Measurements from ENCODE around the gene GABRP.

DNA sequence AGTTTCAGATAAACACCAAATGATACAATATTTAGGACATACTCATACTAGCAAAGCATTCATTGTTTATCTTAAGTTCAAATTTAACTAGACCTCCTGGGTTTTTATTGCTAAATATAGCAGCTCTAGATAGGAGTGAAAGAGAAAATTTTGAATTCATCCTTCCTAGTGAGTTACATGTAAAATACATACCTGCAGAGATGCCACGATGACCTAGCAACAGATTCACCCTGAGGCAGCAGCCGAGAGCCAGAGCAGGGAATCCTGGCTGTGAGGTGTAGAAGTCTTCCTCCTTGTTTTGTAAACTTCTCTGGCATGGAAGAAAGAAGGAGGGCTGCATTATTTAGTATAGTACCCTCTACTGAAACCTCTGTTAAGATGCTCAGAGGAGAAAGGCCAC lies 25.9 kb upstream of the GABRP start:
- TF ChIP-seq CTCF (IDR thresholded peaks at IDR 0.05; ENCODE audit: low read depth, low read length) (no peak), MAX (IDR thresholded peaks at IDR 0.05; ENCODE audit: low read depth, low read length) (no peak), POLR2A (IDR thresholded peaks at IDR 0.05; ENCODE audit: extremely low read depth, insufficient read length) (no peak), MYC (IDR thresholded peaks at IDR 0.05; ENCODE audit: low read depth, low read length) (no peak)
